Skin epidermis (tissue), 12 donors: ENCODE data around the gene ALKBH3.
A peak's percentile ranks its signal among the peaks of the same experiment; 100 is the strongest.

ENCODE experiments used
- H3K27ac ChIP-seq, 21 experiments: fragments of 200-600 bp; sonication (generic) in 11 of 21; one replicate each; pipeline ENCODE4 v1.5.0; 2020; ENCODE audit warnings: mild to moderate bottlenecking in 3 of 21, inconsistent platforms in 2 of 21, moderate library complexity in 2 of 21
- H3K4me3 ChIP-seq, 7 experiments: fragments of 200-600 bp; sonication (generic) in 2 of 7; one replicate each; pipeline ENCODE4 v1.5.0; 2020; ENCODE audit warnings: inconsistent platforms in 2 of 7, mild to moderate bottlenecking in 2 of 7, moderate library complexity in 1 of 7

ALKBH3 gene

DNA sequence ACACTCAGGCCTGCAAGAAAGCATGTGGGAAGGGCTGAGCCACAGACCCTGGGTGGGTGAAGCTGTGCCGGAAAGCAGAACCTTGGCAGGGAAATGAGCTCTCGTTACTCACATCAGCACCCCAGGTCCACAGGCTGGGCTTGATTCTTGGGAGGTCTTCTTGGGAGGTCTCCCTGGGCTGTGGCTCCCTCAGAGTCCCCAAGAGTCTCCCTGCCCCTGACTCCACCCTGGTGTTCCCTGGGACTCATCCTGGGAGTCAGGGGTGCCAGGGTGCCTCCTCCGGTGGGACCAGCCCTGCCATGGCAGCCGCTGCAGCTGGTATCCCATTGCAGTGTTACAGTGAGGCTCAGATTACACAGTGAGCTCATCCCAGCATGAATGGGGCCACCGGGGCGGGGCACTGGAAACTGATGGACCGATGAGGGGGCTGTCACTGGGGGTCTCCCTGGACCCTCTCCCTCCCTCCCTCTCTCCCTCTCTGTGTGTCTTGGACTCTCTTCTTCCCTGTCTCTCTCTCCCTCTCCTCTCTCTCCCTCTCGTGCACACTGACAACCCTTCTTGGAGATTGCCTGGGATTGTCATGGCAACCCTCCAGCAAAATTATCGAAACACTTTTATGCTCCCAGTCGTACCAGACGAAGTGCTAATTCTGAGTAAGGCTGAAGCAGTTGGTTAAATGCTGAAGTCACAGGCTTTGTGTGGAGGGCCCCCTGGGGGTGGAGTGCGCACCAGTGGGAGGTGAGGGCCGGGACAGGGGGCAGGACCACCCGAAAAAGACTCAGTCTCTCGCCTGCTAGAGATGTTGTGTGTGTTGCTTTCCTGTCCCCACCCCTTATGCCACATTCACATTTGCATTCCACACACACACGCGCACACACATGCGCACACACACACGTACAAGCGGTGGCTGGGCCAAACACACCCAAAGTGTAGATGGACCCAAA, 53.2 kb downstream of the ALKBH3 start:
- H3K27ac ChIP-seq = no peak overlapping the region
- no peak overlapping the region for H3K4me3 ChIP-seq

DNA sequence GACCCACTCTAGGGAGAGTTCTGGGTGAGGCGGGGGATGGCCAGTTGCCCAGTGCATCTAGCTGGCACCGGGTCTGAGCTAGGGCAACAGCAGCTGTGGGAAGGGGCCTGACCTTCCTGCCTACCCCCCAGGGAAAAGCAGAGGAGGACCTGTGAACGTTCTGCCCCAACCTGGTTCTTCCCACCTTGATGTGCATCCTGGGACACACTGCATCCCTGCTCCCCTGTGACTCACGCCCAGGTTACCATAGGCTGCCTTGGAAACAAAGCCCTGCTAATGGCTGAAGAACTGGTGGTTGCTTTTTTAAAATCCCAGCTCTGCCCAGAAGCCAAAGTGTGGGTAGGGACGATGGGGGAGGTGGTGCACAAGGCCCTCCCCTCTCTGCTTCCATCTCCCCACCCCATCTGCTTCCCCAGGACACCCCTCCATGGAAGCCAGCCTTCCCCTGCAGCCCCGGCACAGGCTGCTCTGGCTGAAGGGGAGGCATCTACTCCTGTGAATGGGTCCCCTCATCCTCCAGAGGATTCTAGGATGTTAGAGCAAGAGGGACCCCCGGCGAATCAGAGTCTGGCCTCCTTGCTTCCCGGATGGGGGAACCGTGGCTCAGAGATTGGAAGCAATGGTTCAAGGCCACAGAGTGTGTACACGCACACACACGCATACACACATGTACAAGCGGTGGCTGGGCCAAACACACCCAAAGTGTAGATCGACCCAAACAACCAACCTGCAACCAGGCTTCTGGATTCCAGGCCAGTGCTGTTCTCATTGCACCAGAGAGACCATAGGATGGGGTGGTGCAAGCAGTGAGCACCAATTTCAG, 54.2 kb downstream of the ALKBH3 start:
- no peak overlapping the region for H3K27ac ChIP-seq
- H3K4me3 ChIP-seq = no peak overlapping the region

- H3K4me3 ChIP-seq = no peak overlapping the region
- H3K27ac ChIP-seq = no peak overlapping the region
Observed at GRCh38 chr11:43935424-43935979, 54.9 kb downstream of the ALKBH3 start.

DNA sequence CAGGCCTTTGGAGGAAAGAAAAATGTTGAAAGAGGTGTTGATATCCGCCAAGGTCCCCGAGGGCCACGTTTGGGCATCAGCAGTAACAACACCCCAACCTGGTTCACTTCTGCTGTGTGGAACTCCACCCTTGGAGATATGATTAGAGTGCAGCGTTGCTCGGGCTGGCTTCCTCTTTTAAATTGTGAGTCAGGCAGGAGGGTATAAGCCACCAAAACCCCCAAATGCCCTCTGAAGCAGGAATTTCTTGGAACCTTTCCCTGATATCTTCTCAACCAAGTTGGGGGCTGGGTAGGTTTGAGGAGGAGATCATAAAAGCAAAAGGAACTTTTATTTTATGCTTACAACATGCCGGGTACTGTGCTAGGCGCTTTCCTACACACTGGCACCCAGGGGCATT, 55.4 kb downstream of the ALKBH3 start:
- Histone ChIP-seq H3K27ac (no peak overlapping the region), H3K4me3 (no peak overlapping the region)

- Histone ChIP-seq H3K27ac (peak overlapping the region in 3 of 21 experiments; percentile 3 to 49 (median 37)), H3K4me3 (no peak overlapping the region)
Observed at GRCh38 chr11:43937434-43938411, 57.1 kb downstream of the ALKBH3 start.

GRCh38 chr11:43941257-43941994, 60.8 kb downstream of the ALKBH3 start:
- Histone ChIP-seq H3K27ac (peak overlapping the region in 9 of 21 experiments; percentile 29 to 88 (median 74)), H3K4me3 (peak overlapping the region in 3 of 7 experiments; percentile 46 to 50 (median 48))

DNA sequence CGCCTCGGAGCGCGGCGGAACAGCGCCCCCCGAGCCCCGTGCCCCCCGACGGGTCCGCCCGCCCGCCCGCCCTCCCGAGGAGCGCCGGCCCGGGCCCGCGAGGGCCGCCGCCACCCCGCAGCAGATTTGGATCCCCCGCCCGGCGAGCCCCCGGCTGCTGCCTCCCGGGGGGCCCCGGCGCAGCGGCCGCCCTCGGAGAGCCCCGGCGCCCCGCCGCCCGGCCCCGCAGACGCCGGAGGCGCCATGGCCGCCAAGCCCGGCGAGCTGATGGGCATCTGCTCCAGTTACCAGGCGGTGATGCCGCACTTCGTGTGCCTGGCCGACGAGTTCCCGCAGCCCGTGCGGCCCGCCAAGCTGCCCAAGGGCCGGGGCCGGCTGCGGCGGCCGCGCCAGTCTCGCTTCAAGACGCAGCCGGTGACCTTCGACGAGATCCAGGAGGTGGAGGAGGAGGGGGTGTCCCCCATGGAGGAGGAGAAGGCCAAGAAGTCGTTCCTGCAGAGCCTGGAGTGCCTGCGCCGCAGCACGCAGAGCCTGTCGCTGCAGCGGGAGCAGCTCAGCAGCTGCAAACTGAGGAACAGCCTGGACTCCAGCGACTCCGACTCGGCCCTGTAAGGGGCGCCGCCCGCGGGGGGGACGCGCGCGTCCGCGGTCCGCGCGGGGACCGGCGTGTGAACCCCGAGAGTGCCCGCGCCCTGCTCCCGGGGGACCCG, 62.2 kb downstream of the ALKBH3 start:
- Histone ChIP-seq H3K27ac (peak overlapping the region in 19 of 21 experiments; percentile 3 to 91 (median 60)), H3K4me3 (peak overlapping the region; percentile 44 to 51 (median 48))

DNA sequence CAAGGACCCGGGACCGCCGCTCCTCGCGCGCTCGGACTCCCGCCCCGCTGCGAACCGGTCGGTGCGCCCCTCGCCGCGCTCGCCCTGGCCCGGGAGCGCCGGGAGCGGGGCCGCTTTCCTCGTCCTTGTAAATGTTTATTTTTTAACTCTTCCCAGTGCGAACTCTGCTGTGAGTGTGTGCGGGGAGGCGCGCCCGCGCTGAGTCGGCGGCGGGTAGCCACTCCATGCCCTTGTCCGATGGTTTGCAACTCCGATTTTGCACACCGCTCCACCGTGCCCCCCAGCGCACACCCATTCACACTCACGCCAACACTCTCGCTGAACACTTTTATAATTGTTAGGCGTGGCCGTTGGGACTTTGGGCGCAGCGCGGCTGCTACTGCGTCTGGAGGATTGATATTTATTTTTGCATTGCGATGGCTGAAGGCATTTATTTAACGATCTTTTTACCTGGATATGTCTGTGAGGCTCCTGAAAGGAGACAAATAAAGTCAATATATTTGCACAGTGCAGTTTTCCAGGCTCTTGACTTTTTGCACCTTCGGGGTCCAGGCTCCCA, 62.8 kb downstream of the ALKBH3 start:
- Histone ChIP-seq H3K27ac (peak overlapping the region in 16 of 21 experiments; percentile 27 to 91 (median 70)), H3K4me3 (peak overlapping the region; percentile 44 to 51 (median 46))

- Histone ChIP-seq H3K4me3 (peak overlapping the region; percentile 44 to 51 (median 46)), H3K27ac (peak overlapping the region in 11 of 21 experiments; percentile 3 to 91 (median 81))
Observed at GRCh38 chr11:43943931-43944751, 63.5 kb downstream of the ALKBH3 start.

DNA sequence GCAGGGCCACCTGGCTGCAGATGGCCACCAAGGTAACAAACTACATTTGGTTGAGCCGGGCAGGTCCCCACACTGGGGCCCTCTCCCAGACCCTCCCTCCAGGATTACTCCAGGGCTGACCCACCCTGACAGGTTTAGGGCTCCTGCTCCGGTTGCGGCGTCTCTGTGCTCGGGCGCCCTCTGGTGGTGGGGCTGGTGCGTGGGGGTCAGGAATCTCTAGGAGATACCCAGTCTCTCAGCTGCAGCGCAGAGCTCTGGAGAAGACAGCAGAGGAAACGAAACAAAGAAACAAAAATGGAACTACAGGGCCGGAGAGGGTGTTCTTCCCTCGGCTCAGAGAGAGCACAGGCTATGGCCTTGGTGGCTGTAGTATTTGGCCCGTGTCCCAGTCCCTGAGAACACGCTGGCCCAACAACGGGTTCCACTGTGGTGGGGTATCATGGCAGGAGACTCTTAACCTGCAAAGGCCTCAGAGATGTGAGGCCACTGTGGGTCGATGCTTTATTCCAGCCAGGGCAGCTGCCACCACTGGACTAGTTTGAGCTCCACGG, 64.2 kb downstream of the ALKBH3 start:
- Histone ChIP-seq H3K4me3 (peak overlapping the region in 5 of 7 experiments; percentile 44 to 50 (median 46)), H3K27ac (peak overlapping the region in 7 of 21 experiments; percentile 54 to 91 (median 85))

DNA sequence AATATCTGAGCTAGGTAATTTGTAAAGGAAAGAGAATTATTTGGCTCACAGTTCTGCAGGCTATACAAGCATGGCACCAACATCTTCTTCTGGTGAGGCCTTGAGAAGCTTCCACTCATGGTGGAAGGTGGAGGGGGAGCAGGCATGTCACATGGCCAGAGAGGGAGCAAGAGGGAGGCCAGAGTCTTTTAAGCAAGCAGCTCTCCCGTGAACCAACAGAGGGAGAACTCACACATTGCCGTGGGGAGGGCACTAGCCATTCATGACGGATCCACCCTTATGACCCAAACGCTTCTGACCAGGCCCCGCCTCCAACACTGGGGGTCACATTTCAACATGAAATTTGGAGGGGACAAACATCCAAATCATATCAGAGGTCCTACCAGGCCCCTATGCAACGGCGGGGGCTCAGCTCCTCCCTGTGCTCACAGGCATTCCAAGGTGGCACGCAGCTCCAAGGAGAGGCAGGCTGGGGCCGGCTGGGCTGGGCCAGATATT, 66.4 kb downstream of the ALKBH3 start:
- no peak overlapping the region for H3K4me3 ChIP-seq
- H3K27ac ChIP-seq = peak overlapping the region in 1 of 21 experiments; percentile 38

- H3K4me3 ChIP-seq = no peak overlapping the region
- H3K27ac ChIP-seq = no peak overlapping the region
Observed at GRCh38 chr11:43947815-43948214, 67.2 kb downstream of the ALKBH3 start.

- Histone ChIP-seq H3K4me3 (no peak overlapping the region), H3K27ac (no peak overlapping the region)
Observed at GRCh38 chr11:43948341-43949225, 68.0 kb downstream of the ALKBH3 start.

GRCh38 chr11:43950311-43950855, 69.8 kb downstream of the ALKBH3 start:
- Histone ChIP-seq H3K4me3 (no peak overlapping the region), H3K27ac (no peak overlapping the region)

GRCh38 chr11:43951231-43951630, 70.6 kb downstream of the ALKBH3 start:
- Histone ChIP-seq H3K27ac (no peak overlapping the region), H3K4me3 (no peak overlapping the region)
